HCT116 (cell line): ENCODE data around the gene CCDC127. TPM values are rescaled to one million over a fixed set of nuclear protein-coding genes. Genes with fewer than 3 reads are reported as not detected.

ENCODE experiments used
- ATAC-seq: fragments of 200-7000 bp; cut with Tn5 transposase; 2 replicates; pipeline ENCODE4 v1.9.1; 2020; ENCODE audit warnings: mild to moderate bottlenecking, moderate library complexity
- BruUV-seq: library from RNA; stranded (reverse); fragments of 400-500 nt; replicated peaks from 2 replicates; lab custom pipeline; 2021; lab: Mats Ljungman, UMichigan
- CTCF ChIA-PET: fragments of 300-600 bp; sonication (Branson Sonifier 250); formaldehyde crosslinking; loops from one replicate; lab custom pipeline; 2021; ENCODE audit warnings: antibody characterized with exemption; lab: Charles Lee
- POLR2A ChIA-PET: fragments of 300-600, 350-600 bp; sonication (Branson Sonifier 250); formaldehyde crosslinking; loops from one replicate; lab custom pipeline; 2021; ENCODE audit warnings: antibody characterized with exemption; lab: Charles Lee
- RAD21 ChIA-PET, 2 experiments: fragments of 300-600 bp; sonication (Branson Sonifier 250); formaldehyde crosslinking; loops; one replicate each; lab custom pipeline; 2023; ENCODE audit warnings: low total read pairs in 2 of 2; ENCODE audit not compliant: uncharacterized antibody in 2 of 2, unreplicated experiment in 2 of 2, low non-redundant PET in 1 of 2; lab: Charles Lee
- DNase-seq: peaks from one replicate; pipeline ENCODE4 v3.0.0-alpha.2; 2010; ENCODE audit warnings: low read depth, low spot score
- H2AFZ ChIP-seq: fragments of 200-600 bp; shearing (Covaris generic), sonication (generic); 2 replicates; pipeline ENCODE4 v1.6.1; 2017; ENCODE audit warnings: low read depth, mixed run types, mixed read lengths, antibody characterized with exemption, low read length; ENCODE audit not compliant: poor library complexity, severe bottlenecking
- H3K27ac ChIP-seq: 2 replicates; pipeline ENCODE4 v1.5.1; 2012; ENCODE audit warnings: low read depth, low read length
- H3K27me3 ChIP-seq: fragments of 200-600 bp; sonication (generic); 2 replicates; pipeline ENCODE4 v1.6.1; 2016; ENCODE audit warnings: mixed run types, low read length, mixed read lengths; ENCODE audit not compliant: insufficient read depth
- H3K36me3 ChIP-seq, 2 experiments: fragments of 200-500 bp in 1 of 2; fragments of 200-600 bp in 1 of 2; sonication (Bioruptor generic) in 1 of 2; sonication (generic) in 1 of 2; 2 replicates each; pipeline versions ENCODE4 v1.5.1 to v1.6.1; 2014 to 2016; ENCODE audit warnings: low read length in 2 of 2, inconsistent platforms in 1 of 2, mixed read lengths in 1 of 2, mixed run types in 1 of 2; ENCODE audit not compliant: insufficient read depth in 2 of 2, control insufficient read depth in 1 of 2
- H3K4me1 ChIP-seq, 2 experiments: fragments of 200-600 bp in 1 of 2; sonication (generic) in 1 of 2; 2 replicates each; pipeline versions ENCODE4 v1.5.1 to v1.6.1; 2012 to 2017; ENCODE audit warnings: low read length in 2 of 2, inconsistent platforms in 1 of 2, mild to moderate bottlenecking in 1 of 2, mixed read lengths in 1 of 2, mixed run types in 1 of 2, moderate library complexity in 1 of 2; ENCODE audit not compliant: insufficient read depth in 2 of 2, control insufficient read depth in 1 of 2
- H3K4me2 ChIP-seq: fragments of 200-600 bp; sonication (generic); 2 replicates; pipeline ENCODE4 v1.6.1; 2017; ENCODE audit warnings: mixed run types, low read length, mixed read lengths
- H3K4me3 ChIP-seq, 2 experiments: fragments of 200-600 bp in 1 of 2; sonication (generic) in 1 of 2; replicated peaks in 1 of 2; 2 replicates each; pipeline ENCODE4 v1.5.1; 2011 to 2016; ENCODE audit warnings: low read length in 2 of 2, control low read depth in 1 of 2, low read depth in 1 of 2, mild to moderate bottlenecking in 1 of 2, mixed read lengths in 1 of 2, mixed run types in 1 of 2
- H3K79me2 ChIP-seq: fragments of 200-600 bp; sonication (generic); 2 replicates; pipeline ENCODE4 v1.6.1; 2017; ENCODE audit warnings: mild to moderate bottlenecking, mixed run types, low read length, moderate library complexity, mixed read lengths; ENCODE audit not compliant: insufficient read depth
- H3K9ac ChIP-seq: fragments of 200-600 bp; sonication (generic); 2 replicates; pipeline ENCODE4 v1.6.1; 2016; ENCODE audit warnings: low read length, mixed read lengths
- H3K9me2 ChIP-seq: fragments of 200-600 bp; sonication (generic), shearing (Covaris generic); 2 replicates; pipeline ENCODE4 v1.6.1; 2017; ENCODE audit warnings: mixed run types, mild to moderate bottlenecking, moderate library complexity; ENCODE audit not compliant: insufficient read depth
- H3K9me3 ChIP-seq, 2 experiments: fragments of 200-500 bp in 1 of 2; fragments of 200-600 bp in 1 of 2; sonication (Bioruptor generic) in 1 of 2; sonication (generic) in 1 of 2; 2 replicates each; pipeline ENCODE4 v1.6.1; 2014 to 2017; ENCODE audit warnings: low read length in 2 of 2, mixed read lengths in 2 of 2, inconsistent platforms in 1 of 2, low read depth in 1 of 2, mild to moderate bottlenecking in 1 of 2, mixed run types in 1 of 2, moderate library complexity in 1 of 2; ENCODE audit not compliant: control insufficient read depth in 1 of 2, insufficient read depth in 1 of 2
- H4K20me1 ChIP-seq: fragments of 200-600 bp; sonication (generic), shearing (Covaris generic); 2 replicates; pipeline ENCODE4 v1.6.1; 2017; ENCODE audit warnings: mixed run types, mild to moderate bottlenecking, moderate library complexity; ENCODE audit not compliant: insufficient read depth
- CBX3 ChIP-seq: IDR thresholded peaks from 2 replicates; pipeline ENCODE4 v1.6.1; 2012; ENCODE audit warnings: low read depth
- CEBPB ChIP-seq: IDR thresholded peaks from 2 replicates; pipeline ENCODE4 v1.6.1; 2012; ENCODE audit warnings: low read depth
- EGR1 ChIP-seq: IDR thresholded peaks from 2 replicates; pipeline ENCODE4 v1.6.1; 2012; ENCODE audit warnings: low read depth
- ELF1 ChIP-seq: IDR thresholded peaks from 2 replicates; pipeline ENCODE4 v1.6.1; 2012; ENCODE audit warnings: low read depth, borderline replicate concordance
- EZH2 ChIP-seq: fragments of 200-600 bp; sonication (generic); IDR thresholded peaks from 2 replicates; pipeline ENCODE4 v1.6.1; 2017; ENCODE audit warnings: antibody characterized with exemption, mixed run types
- EZH2phosphoT487 ChIP-seq: fragments of 200-600 bp; IDR thresholded peaks from 2 replicates; pipeline ENCODE4 v1.6.1; 2018; ENCODE audit warnings: antibody characterized with exemption, borderline replicate concordance
- POLR2A ChIP-seq: IDR thresholded peaks from 2 replicates; pipeline ENCODE4 v1.7.0; 2011; ENCODE audit warnings: borderline replicate concordance; ENCODE audit not compliant: insufficient read depth, insufficient read length; ENCODE audit errors: extremely low read depth
- POLR2AphosphoS5 ChIP-seq: IDR thresholded peaks from 2 replicates; pipeline ENCODE4 v1.6.1; 2011; ENCODE audit warnings: mild to moderate bottlenecking, low read depth, low read length, moderate library complexity
- RAD21 ChIP-seq: IDR thresholded peaks from 2 replicates; pipeline ENCODE4 v1.6.1; 2012; ENCODE audit warnings: low read depth, mild to moderate bottlenecking
- REST ChIP-seq: IDR thresholded peaks from 2 replicates; pipeline ENCODE4 v1.6.1; 2012; ENCODE audit warnings: low read depth
- SIN3A ChIP-seq: IDR thresholded peaks from 2 replicates; pipeline ENCODE4 v1.6.1; 2012; ENCODE audit warnings: low read depth
- SP1 ChIP-seq: IDR thresholded peaks from 2 replicates; pipeline ENCODE4 v1.6.1; 2012; ENCODE audit warnings: low read depth
- ZFX ChIP-seq: fragments of 450-650 bp; IDR thresholded peaks from 2 replicates; pipeline ENCODE4 v1.6.1; 2017
- ZNF274 ChIP-seq: fragments of 200-500 bp; sonication (Bioruptor generic); IDR thresholded peaks from 2 replicates; pipeline ENCODE4 v1.6.1; 2014; ENCODE audit warnings: mild to moderate bottlenecking, low read depth, low read length, inconsistent platforms
- intact Hi-C: fragments of 100-400 bp; cut with micrococcal nuclease; formaldehyde crosslinking; loops from 2 replicates; pipeline ENCODE4 v1.10.0; 2022
- total RNA-seq: library from RNA; stranded (reverse); gene quantifications from one replicate; pipeline ENCODE4 v1.2.1, GENCODE V29; 2021; ENCODE audit not compliant: unreplicated experiment
- TF ChIP-seq, protein P1 (sequence below), 3 experiments: fragments of 200-600 bp in 1 of 3; sonication (generic) in 1 of 3; IDR thresholded peaks in 2 of 3; conservative IDR thresholded peaks in 1 of 3; 2 replicates each; pipeline ENCODE4 v1.5.1; 2012 to 2017; ENCODE audit warnings: low read depth in 2 of 3, low read length in 2 of 3, antibody characterized with exemption in 1 of 3, borderline replicate concordance in 1 of 3, control low read depth in 1 of 3, mild to moderate bottlenecking in 1 of 3, mixed read lengths in 1 of 3, mixed run types in 1 of 3, moderate library complexity in 1 of 3; ENCODE audit not compliant: insufficient read depth in 1 of 3

CCDC127 gene
- total RNA-seq, 1 experiment from 2014 or later = 5.1 TPM

DNA sequence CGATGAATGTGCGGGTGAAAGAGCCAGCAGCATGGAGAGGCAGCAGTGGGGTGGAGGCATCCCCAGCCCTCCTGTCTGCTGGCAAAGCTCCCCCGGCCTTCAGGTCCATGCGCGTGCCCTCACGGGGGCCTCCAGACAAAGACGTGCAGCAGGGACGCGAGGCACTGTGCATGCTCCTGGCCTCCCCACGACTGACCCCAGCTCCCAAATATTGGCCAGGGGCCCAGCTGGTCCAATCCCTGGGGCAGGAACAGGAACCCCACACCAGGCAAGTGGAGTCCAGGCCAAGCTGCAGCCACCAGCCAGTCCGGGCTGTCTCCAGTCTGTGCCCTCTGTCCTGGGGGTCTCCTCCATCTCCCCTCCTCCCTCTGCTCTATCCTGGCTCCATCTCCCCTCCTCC lies 60.2 kb downstream of the CCDC127 start:
- H3K9ac ChIP-seq = no peak overlapping the region
- POLR2A ChIA-PET = no interaction called here
- H3K4me3 ChIP-seq = no peak overlapping the region
- DNase-seq (no peak), ATAC-seq (no peak)
- no peaks in the 10 kb centered on the region for H3K79me2 ChIP-seq
- no peak overlapping the region for H2AFZ ChIP-seq
- no peaks in the 10 kb centered on the region for H3K4me1 ChIP-seq
- RAD21 ChIA-PET = no interaction called here
- H3K27me3 ChIP-seq = no peaks in the 10 kb centered on the region
- no peak for TF ChIP-seq EZH2
- TF ChIP-seq ELF1 = no peak
- TF ChIP-seq CEBPB = no peak
- TF ChIP-seq SP1 = no peak
- TF ChIP-seq EGR1 = no peak
- TF ChIP-seq ZNF274 = no peak
- no peak for TF ChIP-seq CBX3
- TF ChIP-seq ZFX = no peak
- TF ChIP-seq REST = no peak
- TF ChIP-seq, protein P1, sequence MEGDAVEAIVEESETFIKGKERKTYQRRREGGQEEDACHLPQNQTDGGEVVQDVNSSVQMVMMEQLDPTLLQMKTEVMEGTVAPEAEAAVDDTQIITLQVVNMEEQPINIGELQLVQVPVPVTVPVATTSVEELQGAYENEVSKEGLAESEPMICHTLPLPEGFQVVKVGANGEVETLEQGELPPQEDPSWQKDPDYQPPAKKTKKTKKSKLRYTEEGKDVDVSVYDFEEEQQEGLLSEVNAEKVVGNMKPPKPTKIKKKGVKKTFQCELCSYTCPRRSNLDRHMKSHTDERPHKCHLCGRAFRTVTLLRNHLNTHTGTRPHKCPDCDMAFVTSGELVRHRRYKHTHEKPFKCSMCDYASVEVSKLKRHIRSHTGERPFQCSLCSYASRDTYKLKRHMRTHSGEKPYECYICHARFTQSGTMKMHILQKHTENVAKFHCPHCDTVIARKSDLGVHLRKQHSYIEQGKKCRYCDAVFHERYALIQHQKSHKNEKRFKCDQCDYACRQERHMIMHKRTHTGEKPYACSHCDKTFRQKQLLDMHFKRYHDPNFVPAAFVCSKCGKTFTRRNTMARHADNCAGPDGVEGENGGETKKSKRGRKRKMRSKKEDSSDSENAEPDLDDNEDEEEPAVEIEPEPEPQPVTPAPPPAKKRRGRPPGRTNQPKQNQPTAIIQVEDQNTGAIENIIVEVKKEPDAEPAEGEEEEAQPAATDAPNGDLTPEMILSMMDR (IDR thresholded peaks at IDR 0.05 in 2 of 3, conservative IDR thresholded peaks at IDR 0.05 in 1 of 3; ENCODE audit: borderline replicate concordance in 1 of 3, insufficient read depth in 1 of 3, low read depth in 2 of 3, low read length in 2 of 3) = no peak
- no peak for TF ChIP-seq SIN3A
- TF ChIP-seq EZH2phosphoT487 = no peak
- no peak for TF ChIP-seq POLR2AphosphoS5
- TF ChIP-seq RAD21 = no peak
- TF ChIP-seq POLR2A = no peak
- CTCF ChIA-PET = no interaction called here
- no TSS peak for BruUV-seq
- no peak overlapping the region for H3K4me2 ChIP-seq
- H3K9me2 ChIP-seq = no peaks in the 10 kb centered on the region
- no peaks in the 10 kb centered on the region for H4K20me1 ChIP-seq
- no peaks in the 10 kb centered on the region for H3K36me3 ChIP-seq
- no peaks in the 10 kb centered on the region for H3K9me3 ChIP-seq
- no peak overlapping the region for H3K27ac ChIP-seq
- intact Hi-C loops = no loop called here
